A549 (cell line): ENCODE results near the gene LY86. TPM values are rescaled to one million over a fixed set of nuclear protein-coding genes. Genes with fewer than 3 reads are reported as not detected.

ENCODE experiments used
- ATAC-seq, 2 experiments: fragments of 200-7000 bp in 1 of 2; fragments of >200 bp in 1 of 2; cut with Nextera tagmentation in 1 of 2; cut with Tn5 transposase in 1 of 2; 3 replicates each; pipeline versions ENCODE4 v1.8.0 to v1.9.1; 2018 to 2020; ENCODE audit warnings: mild to moderate bottlenecking in 1 of 2, moderate library complexity in 1 of 2
- CTCF ChIA-PET: fragments of 300-600 bp; sonication (Branson Sonifier 250); formaldehyde crosslinking; extraction: SDS; loops from one replicate; lab custom pipeline; 2021; ENCODE audit warnings: antibody characterized with exemption, inconsistent platforms; lab: Yijun Ruan, JAX
- POLR2A ChIA-PET: fragments of 350-600 bp; formaldehyde crosslinking; extraction: SDS; loops from one replicate; lab custom pipeline; 2021; ENCODE audit warnings: antibody characterized with exemption, inconsistent platforms; lab: Yijun Ruan, JAX
- DNase-seq, 2 experiments: peaks; one replicate each; pipeline versions ENCODE4 v3.0.0 to v3.0.0-alpha.2; 2011 to 2016; ENCODE audit warnings: low read depth in 1 of 2, low spot score in 1 of 2
- FAIRE-seq: peaks from 2 replicates; lab custom pipeline; 2011; peaks lifted over from hg19 to GRCh38; lab: Jason Lieb, UNC
- H3K27ac ChIP-seq, 2 experiments: fragments of >200 bp; sonication (Bioruptor Twin); formaldehyde crosslinking; 3 replicates each; pipeline ENCODE4 v1.5.1; 2016 to 2017
- H3K4me1 ChIP-seq: fragments of >200 bp; sonication (Bioruptor Twin); formaldehyde crosslinking; 3 replicates; pipeline ENCODE4 v1.6.1; 2016
- H3K4me2 ChIP-seq: fragments of >200 bp; sonication (Bioruptor Twin); formaldehyde crosslinking; 3 replicates; pipeline ENCODE4 v1.6.1; 2016
- H3K4me3 ChIP-seq: fragments of >200 bp; sonication (Bioruptor Twin); formaldehyde crosslinking; 3 replicates; pipeline ENCODE4 v1.5.1; 2016
- H3K9me3 ChIP-seq: fragments of >200 bp; sonication (Bioruptor Twin); formaldehyde crosslinking; 3 replicates; pipeline ENCODE4 v1.6.1; 2016
- BHLHE40 ChIP-seq: IDR thresholded peaks from 2 replicates; pipeline ENCODE4 v1.6.1; 2012; ENCODE audit warnings: low read depth, low read length, inconsistent platforms
- CBX2 ChIP-seq: fragments of 200-600 bp; sonication (generic); IDR thresholded peaks from 2 replicates; pipeline ENCODE4 v1.6.1; 2016; ENCODE audit warnings: low read depth, mild to moderate bottlenecking, borderline replicate concordance
- CBX8 ChIP-seq: fragments of 200-600 bp; sonication (generic); IDR thresholded peaks from 2 replicates; pipeline ENCODE4 v1.6.1; 2016
- CHD4 ChIP-seq: fragments of 200-600 bp; sonication (generic); IDR thresholded peaks from 2 replicates; pipeline ENCODE4 v1.6.1; 2016; ENCODE audit warnings: antibody characterized with exemption, mild to moderate bottlenecking, borderline replicate concordance
- EHMT2 ChIP-seq: fragments of 200-600 bp; sonication (generic); IDR thresholded peaks from 2 replicates; pipeline ENCODE4 v1.6.1; 2016; ENCODE audit warnings: antibody characterized with exemption, low read depth, mild to moderate bottlenecking, moderate library complexity
- EP300 ChIP-seq, 2 experiments: fragments of >200 bp; sonication (Bioruptor Twin); formaldehyde crosslinking; IDR thresholded peaks; 2 replicates in 1 of 2; 3 replicates in 1 of 2; pipeline ENCODE4 v1.6.1; 2016 to 2017
- FOSL2 ChIP-seq, 2 experiments: fragments of 450-650 bp in 1 of 2; fragments of >200 bp in 1 of 2; sonication (Bioruptor Twin) in 1 of 2; formaldehyde crosslinking; IDR thresholded peaks; 2 replicates each; pipeline versions ENCODE4 v1.5.0 to v1.6.1; 2016 to 2020; ENCODE audit warnings: mild to moderate bottlenecking in 1 of 2, moderate library complexity in 1 of 2
- GATA3 ChIP-seq: IDR thresholded peaks from 2 replicates; pipeline ENCODE4 v1.6.1; 2012; ENCODE audit warnings: borderline replicate concordance
- HEYL ChIP-seq: fragments of 250-450 bp; sonication (Bioruptor Pico); IDR thresholded peaks from 2 replicates; pipeline ENCODE4 v1.8.0; 2021; ENCODE audit warnings: mild to moderate bottlenecking, moderate library complexity
- HOXB5 ChIP-seq: fragments of 250-450 bp; sonication (Bioruptor Pico); IDR thresholded peaks from 2 replicates; pipeline ENCODE4 v1.5.0; 2020; ENCODE audit warnings: mild to moderate bottlenecking, moderate library complexity
- JUNB ChIP-seq: fragments of >200 bp; sonication (Bioruptor Twin); formaldehyde crosslinking; IDR thresholded peaks from 2 replicates; pipeline ENCODE4 v1.6.1; 2016
- KDM1A ChIP-seq: fragments of 200-600 bp; sonication (generic); IDR thresholded peaks from 2 replicates; pipeline ENCODE4 v1.6.1; 2016; ENCODE audit warnings: low read depth, mild to moderate bottlenecking
- KDM5A ChIP-seq: fragments of 200-600 bp; sonication (generic); IDR thresholded peaks from 2 replicates; pipeline ENCODE4 v1.6.1; 2016; ENCODE audit warnings: antibody characterized with exemption, mild to moderate bottlenecking
- MAX ChIP-seq: IDR thresholded peaks from 2 replicates; pipeline ENCODE4 v1.6.1; 2012
- MAZ ChIP-seq: fragments of 150-350 bp; IDR thresholded peaks from 2 replicates; pipeline ENCODE4 v1.6.1; 2014; ENCODE audit warnings: antibody characterized with exemption, low read depth, low read length, borderline replicate concordance
- NPAS2 ChIP-seq: fragments of 250-450 bp; sonication (Bioruptor Pico); IDR thresholded peaks from 2 replicates; pipeline ENCODE4 v1.8.0; 2022; ENCODE audit warnings: mild to moderate bottlenecking, moderate library complexity, borderline replicate concordance
- PHF8 ChIP-seq: fragments of 200-600 bp; sonication (generic); IDR thresholded peaks from 2 replicates; pipeline ENCODE4 v1.6.1; 2016; ENCODE audit warnings: low read depth, mild to moderate bottlenecking, antibody characterized with exemption, moderate library complexity, borderline replicate concordance
- POLR2AphosphoS2 ChIP-seq: conservative IDR thresholded peaks from 2 replicates; pipeline ENCODE4 v1.6.1; 2012; ENCODE audit warnings: low read length, improper control_type of control experiment, inconsistent platforms
- SREBF2 ChIP-seq: fragments of 450-650 bp; IDR thresholded peaks from 2 replicates; pipeline ENCODE4 v1.6.1; 2014; ENCODE audit warnings: mild to moderate bottlenecking, moderate library complexity
- USF2 ChIP-seq: fragments of 450-650 bp; IDR thresholded peaks from 2 replicates; pipeline ENCODE4 v1.6.1; 2014; ENCODE audit warnings: antibody characterized with exemption
- ZC3H11A ChIP-seq: fragments of 450-650 bp; IDR thresholded peaks from 2 replicates; pipeline ENCODE4 v1.6.1; 2014; ENCODE audit warnings: antibody characterized with exemption, mild to moderate bottlenecking
- ZNF302 ChIP-seq: fragments of 250-450 bp; sonication (Bioruptor Pico); IDR thresholded peaks from 2 replicates; pipeline ENCODE4 v1.9.0; 2021; ENCODE audit warnings: inconsistent platforms, mild to moderate bottlenecking, moderate library complexity
- ZSCAN20 ChIP-seq: fragments of 250-450 bp; sonication (Bioruptor Pico); IDR thresholded peaks from 2 replicates; pipeline ENCODE4 v1.8.0; 2022; ENCODE audit warnings: mild to moderate bottlenecking, moderate library complexity
- WGBS: methylation state at CpG from one replicate; pipeline ENCODE4 v1.1.6; 2017; ENCODE audit errors: missing lambda C conversion rate; 5-methylcytosine and 5-hydroxymethylcytosine counted together
- polyA plus RNA-seq, 4 experiments: library from polyadenylated mRNA; depleted of rRNA in 3 of 4; stranded (reverse); fragments of >200 nt; fragmentation: RNase III in 1 of 4; extraction: RNeasy Plus Mini Kit Qiagen cat#74134 plus additional on column Dnase treatment in 1 of 4; gene quantifications; 2 replicates in 3 of 4; 3 replicates in 1 of 4; pipeline ENCODE4 v1.2.3, GENCODE V29; 2011 to 2017
- TF ChIP-seq, protein P1 (sequence below): fragments of >200 bp; sonication (Bioruptor Twin); formaldehyde crosslinking; IDR thresholded peaks from 3 replicates; pipeline ENCODE4 v1.6.1; 2016

LY86 gene
- polyA plus RNA-seq, 2 of the 4 experiments (the other 2 are of a cell fraction), result not detected

- TF ChIP-seq KDM1A (no peak), PHF8 (no peak), POLR2AphosphoS2 (no peak), JUNB (no peak), SREBF2 (no peak), EP300 (IDR thresholded peaks at IDR 0.05) (no peak), BHLHE40 (no peak), ZSCAN20 (CRISPR knock-in tag) (no peak), GATA3 (no peak), MAZ (no peak), MAX (no peak), HOXB5 (CRISPR knock-in tag) (no peak), CBX8 (no peak), HEYL (CRISPR knock-in tag) (no peak), KDM5A (no peak), USF2 (no peak), NPAS2 (no peak), FOSL2 (IDR thresholded peaks at IDR 0.05) (no peak), FOSL2 (CRISPR knock-in tag; IDR thresholded peaks at IDR 0.05) (no peak)
- TF ChIP-seq, protein P1, sequence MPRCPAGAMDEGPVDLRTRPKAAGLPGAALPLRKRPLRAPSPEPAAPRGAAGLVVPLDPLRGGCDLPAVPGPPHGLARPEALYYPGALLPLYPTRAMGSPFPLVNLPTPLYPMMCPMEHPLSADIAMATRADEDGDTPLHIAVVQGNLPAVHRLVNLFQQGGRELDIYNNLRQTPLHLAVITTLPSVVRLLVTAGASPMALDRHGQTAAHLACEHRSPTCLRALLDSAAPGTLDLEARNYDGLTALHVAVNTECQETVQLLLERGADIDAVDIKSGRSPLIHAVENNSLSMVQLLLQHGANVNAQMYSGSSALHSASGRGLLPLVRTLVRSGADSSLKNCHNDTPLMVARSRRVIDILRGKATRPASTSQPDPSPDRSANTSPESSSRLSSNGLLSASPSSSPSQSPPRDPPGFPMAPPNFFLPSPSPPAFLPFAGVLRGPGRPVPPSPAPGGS, result no peak
- Histone ChIP-seq H3K27ac (peak overlapping the region in 1 of 2 experiments; percentile 12; a peak in 1 of 6 replicates), H3K4me2 (peak overlapping the region; percentile 55), H3K4me1 (peaks cover 18% of the 10 kb centered on the region), H3K9me3 (no peaks in the 10 kb centered on the region), H3K4me3 (no peak overlapping the region)
- CTCF ChIA-PET, result interaction anchor here (0.8 to 1.4 kb wide), 2 partner anchors 24 to 46 kb away, joined by 3 read pairs; no protein-coding TSS in a partner anchor
- DNase-seq (peak; percentile 43 to 81), FAIRE-seq (no peak), ATAC-seq (peak; percentile 86)
- POLR2A ChIA-PET, result interaction anchor here (0.6 kb wide), 1 partner anchor 49 kb away, joined by 5 read pairs; no protein-coding TSS in a partner anchor
- 45% methylated on average over 11 of the region's 11 CpGs for WGBS
Measured at GRCh38 chr6:6699741-6700367, 111.3 kb downstream of the LY86 start.

- Histone ChIP-seq H3K4me1 (peaks cover 18% of the 10 kb centered on the region), H3K9me3 (no peaks in the 10 kb centered on the region), H3K4me2 (peak overlapping the region; percentile 55; the same call in 1 of the 3 replicates), H3K4me3 (no peak overlapping the region), H3K27ac (0 out of 6 replicates have a peak overlapping the region, but pooled peaks of 1 of the 2 experiments have one; percentile 12)
- WGBS, result 81% methylated on average over 12 of the region's 13 CpGs
- no peak for TF ChIP-seq ZNF302 (CRISPR knock-in tag)
- TF ChIP-seq KDM1A, result no peak
- no peak for TF ChIP-seq ZC3H11A
- no peak for TF ChIP-seq MAZ
- no peak for TF ChIP-seq CBX2
- TF ChIP-seq NPAS2, result no peak
- TF ChIP-seq CHD4, result no peak
- no peak for TF ChIP-seq EHMT2
- no peak for TF ChIP-seq MAX
- ATAC-seq, result no peak
- FAIRE-seq, result no peak
- ChIA-PET CTCF (interaction anchor here (1.4 kb wide), 1 partner anchor 46 kb away, joined by 3 read pairs; no protein-coding TSS in a partner anchor), POLR2A (interaction anchor here (0.6 kb wide), 1 partner anchor 50 kb away, joined by 5 read pairs; no protein-coding TSS in a partner anchor)
- no peak for DNase-seq
Measured at GRCh38 chr6:6700407-6701270, 112.1 kb downstream of the LY86 start.
